Glutamatergic neuron (in vitro differentiated cells): ENCODE results near the gene CCDC70. TPM values are rescaled to one million over a fixed set of nuclear protein-coding genes. Genes with fewer than 3 reads are reported as not detected.

Experiments
- DNase-seq: peaks from one replicate; pipeline ENCODE4 v3.0.0; 2022
- H3K27ac Mint-ChIP-seq: one replicate; pipeline ENCODE4 v1.8.0; 2020; ENCODE audit warnings: mild to moderate bottlenecking, mixed read lengths, inconsistent platforms; ENCODE audit not compliant: unreplicated experiment
- H3K27me3 Mint-ChIP-seq: one replicate; pipeline ENCODE4 v1.8.0; 2020; ENCODE audit warnings: mild to moderate bottlenecking, moderate library complexity, mixed read lengths, inconsistent platforms; ENCODE audit not compliant: unreplicated experiment
- H3K36me3 Mint-ChIP-seq: one replicate; pipeline ENCODE4 v1.8.0; 2020; ENCODE audit warnings: mild to moderate bottlenecking, mixed read lengths, inconsistent platforms; ENCODE audit not compliant: unreplicated experiment
- H3K4me1 Mint-ChIP-seq: one replicate; pipeline ENCODE4 v1.8.0; 2020; ENCODE audit warnings: mild to moderate bottlenecking, low read depth, mixed read lengths, inconsistent platforms; ENCODE audit not compliant: unreplicated experiment
- H3K4me3 Mint-ChIP-seq: one replicate; pipeline ENCODE4 v1.8.0; 2020; ENCODE audit warnings: mild to moderate bottlenecking, mixed read lengths, inconsistent platforms; ENCODE audit not compliant: unreplicated experiment
- H3K9me3 Mint-ChIP-seq: one replicate; pipeline ENCODE4 v1.8.0; 2020; ENCODE audit warnings: mild to moderate bottlenecking, moderate library complexity, mixed read lengths, inconsistent platforms; ENCODE audit not compliant: unreplicated experiment
- CTCF ChIP-seq: fragments of 200-600 bp; sonication (generic); IDR thresholded peaks from one replicate; pipeline ENCODE4 v1.5.0; 2021; ENCODE audit not compliant: partially characterized antibody, unreplicated experiment
- total RNA-seq: library from RNA; stranded (reverse); fragmentation: NEBNext Ultra II Directional; extraction: Animal tissue kit (Norgen Biotek cat#: 25700); gene quantifications from one replicate; pipeline ENCODE4 v1.2.1, GENCODE V29; 2021; ENCODE audit not compliant: unreplicated experiment

CCDC70 gene
- total RNA-seq, 1 donor from 2014 or later = not detected

- Mint-ChIP-seq H3K9me3 (peaks cover 1% of the 10 kb centered on the region), H3K36me3 (no peaks in the 10 kb centered on the region), H3K4me3 (no peak overlapping the region), H3K27me3 (peaks cover 6% of the 10 kb centered on the region), H3K4me1 (no peaks in the 10 kb centered on the region), H3K27ac (no peak overlapping the region)
- TF ChIP-seq CTCF = no peak
- no peak for DNase-seq
These were observed 1.2 kb downstream of the CCDC70 start for GRCh38 chr13:51862957-51863356.

DNA sequence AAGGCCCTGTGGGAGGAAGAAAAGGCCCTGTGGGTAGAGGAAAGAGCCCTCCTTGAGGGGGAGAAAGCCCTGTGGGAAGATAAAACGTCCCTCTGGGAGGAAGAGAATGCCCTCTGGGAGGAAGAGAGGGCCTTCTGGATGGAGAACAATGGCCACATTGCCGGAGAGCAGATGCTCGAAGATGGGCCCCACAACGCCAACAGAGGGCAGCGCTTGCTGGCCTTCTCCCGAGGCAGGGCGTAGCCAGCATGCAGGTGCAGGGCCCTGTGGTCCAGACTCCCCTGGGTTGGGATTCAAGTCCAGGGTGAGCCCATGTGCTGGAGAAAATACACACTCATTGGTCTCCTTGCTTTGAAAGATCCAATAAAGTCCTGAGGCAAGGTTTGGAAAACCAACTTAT, 4.1 kb downstream of the CCDC70 start:
- no peak overlapping the region for H3K4me3 Mint-ChIP-seq
- H3K27ac Mint-ChIP-seq = no peak overlapping the region
- peaks cover 2% of the 10 kb centered on the region for H3K9me3 Mint-ChIP-seq
- peaks cover 3% of the 10 kb centered on the region for H3K4me1 Mint-ChIP-seq
- no peak for DNase-seq
- H3K27me3 Mint-ChIP-seq = peaks cover 6% of the 10 kb centered on the region
- no peaks in the 10 kb centered on the region for H3K36me3 Mint-ChIP-seq
- TF ChIP-seq CTCF = no peak

DNA sequence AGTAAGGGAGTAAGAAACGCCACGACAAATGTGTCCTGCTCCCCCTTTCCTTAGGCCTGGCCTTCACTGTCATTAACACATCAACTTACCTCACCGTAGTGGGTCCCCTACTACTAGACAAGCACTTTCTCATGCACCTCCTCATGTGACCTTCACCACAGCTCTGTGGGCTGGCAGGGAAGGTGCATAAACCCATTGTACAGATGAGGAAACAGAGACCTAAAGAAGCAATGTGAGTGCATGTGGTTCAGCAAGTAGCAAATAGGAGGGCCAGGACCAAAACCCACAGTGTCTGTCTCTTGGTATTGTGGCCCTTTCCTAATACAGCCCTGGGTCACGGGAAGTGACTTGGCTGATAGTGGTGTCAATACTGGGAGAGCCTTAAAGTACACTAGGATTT, 5.3 kb downstream of the CCDC70 start:
- H3K4me1 Mint-ChIP-seq = peaks cover 11% of the 10 kb centered on the region
- peaks cover 6% of the 10 kb centered on the region for H3K9me3 Mint-ChIP-seq
- H3K4me3 Mint-ChIP-seq = no peak overlapping the region
- no peak for TF ChIP-seq CTCF
- no peak for DNase-seq
- H3K36me3 Mint-ChIP-seq = no peaks in the 10 kb centered on the region
- H3K27ac Mint-ChIP-seq = no peak overlapping the region
- H3K27me3 Mint-ChIP-seq = peaks cover 8% of the 10 kb centered on the region

DNA sequence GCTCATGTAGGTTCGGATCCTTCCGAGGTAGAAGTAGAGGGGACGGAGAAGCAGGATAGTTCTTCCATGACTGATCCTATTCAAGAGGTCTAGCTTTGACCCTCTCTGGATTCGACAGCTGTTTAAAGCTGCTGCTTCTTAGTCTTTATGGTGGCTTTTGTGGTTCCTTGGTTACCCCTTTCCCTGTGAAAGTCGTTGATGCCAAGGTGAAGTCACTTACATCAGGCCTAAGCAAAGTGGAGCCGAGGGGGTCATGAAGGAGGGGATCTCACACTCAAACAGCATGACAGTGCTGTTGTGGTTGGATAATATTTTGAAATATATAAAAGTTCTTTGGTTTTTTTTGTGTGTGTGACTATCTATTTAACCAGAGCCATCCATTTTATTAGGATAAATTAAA, 8.1 kb downstream of the CCDC70 start:
- Mint-ChIP-seq H3K9me3 (peaks cover 8% of the 10 kb centered on the region), H3K27me3 (peaks cover 6% of the 10 kb centered on the region), H3K27ac (no peak overlapping the region), H3K36me3 (no peaks in the 10 kb centered on the region), H3K4me1 (peaks cover 12% of the 10 kb centered on the region), H3K4me3 (no peak overlapping the region)
- no peak for TF ChIP-seq CTCF
- DNase-seq = no peak

DNA sequence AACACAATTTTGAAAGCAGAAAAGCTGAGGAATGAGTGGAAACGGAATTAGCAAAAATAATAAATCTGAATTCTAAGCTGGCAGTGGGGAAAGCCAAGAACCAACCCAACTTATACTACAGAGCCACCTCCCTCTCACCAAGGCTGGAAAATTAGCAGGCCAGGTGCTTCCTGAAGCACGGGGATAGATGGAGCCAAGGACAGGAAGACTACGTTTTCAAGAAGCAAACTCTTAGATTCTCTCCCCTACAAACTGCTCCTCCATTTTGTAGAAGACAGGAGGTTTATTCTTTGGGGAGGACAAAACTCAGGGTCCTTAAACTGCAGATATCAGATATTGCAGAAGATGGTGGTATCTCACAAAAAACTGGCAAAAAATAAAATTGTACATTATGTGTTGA, 8.8 kb downstream of the CCDC70 start:
- no peaks in the 10 kb centered on the region for H3K36me3 Mint-ChIP-seq
- peaks cover 12% of the 10 kb centered on the region for H3K4me1 Mint-ChIP-seq
- H3K27me3 Mint-ChIP-seq = peaks cover 4% of the 10 kb centered on the region
- H3K9me3 Mint-ChIP-seq = peaks cover 8% of the 10 kb centered on the region
- DNase-seq = no peak
- no peak overlapping the region for H3K4me3 Mint-ChIP-seq
- no peak overlapping the region for H3K27ac Mint-ChIP-seq
- TF ChIP-seq CTCF = no peak
